H1 (cell line): Measurements from ENCODE around the gene MILR1. TPM values are rescaled to one million over a fixed set of nuclear protein-coding genes. Genes with fewer than 3 reads are reported as not detected.

Experiments
- CTCF ChIA-PET: fragments of 300-600 bp; sonication (Branson Sonifier 250); formaldehyde crosslinking; loops from one replicate; lab custom pipeline; 2021; ENCODE audit not compliant: partially characterized antibody; lab: Charles Lee
- POLR2A ChIA-PET: fragments of 300-600 bp; sonication (Branson Sonifier 250); formaldehyde crosslinking; loops from one replicate; lab custom pipeline; 2021; ENCODE audit warnings: inconsistent platforms; ENCODE audit not compliant: partially characterized antibody; lab: Charles Lee
- DNase-seq, 2 experiments: peaks; one replicate each; pipeline versions ENCODE4 v3.0.0 to v3.0.0-alpha.2; 2010 to 2022; ENCODE audit warnings: low spot score in 2 of 2, low read depth in 1 of 2, mixed read lengths in 1 of 2
- FAIRE-seq: peaks from 2 replicates; lab custom pipeline; 2011; peaks lifted over from hg19 to GRCh38; lab: Jason Lieb, UNC
- H2AFZ ChIP-seq: 2 replicates; pipeline ENCODE4 v1.8.1; 2012; ENCODE audit warnings: low read length, inconsistent platforms
- H2AK5ac ChIP-seq: 2 replicates; pipeline ENCODE4 v1.6.1; 2013; ENCODE audit warnings: low read depth, low read length
- H2BK120ac ChIP-seq: replicated peaks from 2 replicates; pipeline ENCODE3; 2013; ENCODE audit warnings: low read depth, low read length, inconsistent platforms
- H2BK12ac ChIP-seq: 2 replicates; pipeline ENCODE4 v1.6.1; 2013; ENCODE audit warnings: low read depth, low read length
- H2BK15ac ChIP-seq: 2 replicates; pipeline ENCODE4 v1.6.1; 2013; ENCODE audit warnings: low read length
- H2BK20ac ChIP-seq: 2 replicates; pipeline ENCODE4 v1.6.1; 2013; ENCODE audit warnings: low read length
- H2BK5ac ChIP-seq: 2 replicates; pipeline ENCODE4 v1.6.1; 2013; ENCODE audit warnings: low read depth, low read length
- H3K14ac ChIP-seq: 2 replicates; pipeline ENCODE4 v1.6.1; 2013; ENCODE audit warnings: inconsistent platforms; ENCODE audit not compliant: insufficient read length
- H3K18ac ChIP-seq: 2 replicates; pipeline ENCODE4 v1.6.1; 2013; ENCODE audit warnings: low read length; ENCODE audit errors: extremely low read depth
- H3K23ac ChIP-seq: 2 replicates; pipeline ENCODE4 v1.6.1; 2013; ENCODE audit warnings: inconsistent platforms; ENCODE audit not compliant: insufficient read length
- H3K23me2 ChIP-seq: 2 replicates; pipeline ENCODE4 v1.6.1; 2013; ENCODE audit warnings: low read depth, low read length
- H3K27ac ChIP-seq: 2 replicates; pipeline ENCODE4 v1.6.1; 2011; ENCODE audit warnings: low read depth, low read length, inconsistent platforms
- H3K27me3 ChIP-seq, 4 experiments: replicated peaks in 1 of 4; 1 replicate in 1 of 4; 2 replicates in 3 of 4; pipeline versions ENCODE4 v1.6.1 to v1.8.1; 2011 to 2013; ENCODE audit warnings: low read length in 3 of 4, mild to moderate bottlenecking in 3 of 4, inconsistent platforms in 2 of 4, mixed read lengths in 2 of 4, moderate library complexity in 1 of 4; ENCODE audit not compliant: control insufficient read depth in 3 of 4, insufficient read depth in 3 of 4; ENCODE audit errors: extremely low read depth in 1 of 4
- H3K36me3 ChIP-seq, 4 experiments: 2 replicates each; pipeline versions ENCODE4 v1.6.1 to v1.8.1; 2011 to 2013; ENCODE audit warnings: mild to moderate bottlenecking in 4 of 4, low read length in 3 of 4, moderate library complexity in 2 of 4, control low read depth in 1 of 4, inconsistent platforms in 1 of 4; ENCODE audit not compliant: insufficient read depth in 4 of 4, control insufficient read depth in 2 of 4
- H3K4ac ChIP-seq: replicated peaks from 2 replicates; pipeline ENCODE3; 2013; ENCODE audit warnings: low read length, low read depth, mixed read lengths, inconsistent platforms; ENCODE audit not compliant: insufficient read length
- H3K4me1 ChIP-seq, 4 experiments: replicated peaks in 1 of 4; 1 replicate in 1 of 4; 2 replicates in 3 of 4; pipeline versions ENCODE4 v1.6.1 to v1.8.1; 2011 to 2013; ENCODE audit warnings: low read length in 3 of 4, inconsistent platforms in 2 of 4, mixed read lengths in 1 of 4; ENCODE audit not compliant: insufficient read depth in 4 of 4, control insufficient read depth in 3 of 4
- H3K4me2 ChIP-seq, 2 experiments: 2 replicates each; pipeline versions ENCODE4 v1.6.1 to v1.8.1; 2011 to 2013; ENCODE audit warnings: low read depth in 2 of 2, low read length in 2 of 2, control low read depth in 1 of 2, inconsistent platforms in 1 of 2, mild to moderate bottlenecking in 1 of 2; ENCODE audit not compliant: insufficient read depth in 1 of 2
- H3K4me3 ChIP-seq, 4 experiments: fragments of 200-600, 300-600 bp in 1 of 4; sonication (generic), shearing (Covaris generic), sonication (Bioruptor Twin) in 1 of 4; 2 replicates each; pipeline versions ENCODE4 v1.5.1 to v1.8.1; 2011 to 2016; ENCODE audit warnings: low read length in 4 of 4, low read depth in 3 of 4, control low read depth in 2 of 4, inconsistent platforms in 2 of 4, mild to moderate bottlenecking in 2 of 4, mixed read lengths in 1 of 4, moderate library complexity in 1 of 4; ENCODE audit not compliant: insufficient read depth in 2 of 4; ENCODE audit errors: extremely low read depth in 1 of 4
- H3K56ac ChIP-seq: replicated peaks from 2 replicates; pipeline ENCODE3; 2013; ENCODE audit warnings: low read depth, mild to moderate bottlenecking, mixed read lengths, low read length, inconsistent platforms; ENCODE audit not compliant: insufficient read length
- H3K79me1 ChIP-seq: 2 replicates; pipeline ENCODE4 v1.6.1; 2013; ENCODE audit warnings: low read depth, low read length, control low read depth
- H3K79me2 ChIP-seq, 2 experiments: 2 replicates each; pipeline versions ENCODE4 v1.6.1 to v1.8.1; 2012 to 2013; ENCODE audit warnings: low read length in 2 of 2, mild to moderate bottlenecking in 2 of 2, inconsistent platforms in 1 of 2; ENCODE audit not compliant: insufficient read depth in 2 of 2, control insufficient read depth in 1 of 2
- H3K9ac ChIP-seq, 4 experiments: replicated peaks in 1 of 4; 1 replicate in 1 of 4; 2 replicates in 3 of 4; pipeline versions ENCODE4 v1.6.1 to v1.8.1; 2011 to 2013; ENCODE audit warnings: low read depth in 3 of 4, low read length in 3 of 4, control low read depth in 2 of 4, mild to moderate bottlenecking in 2 of 4, moderate library complexity in 2 of 4, inconsistent platforms in 1 of 4; ENCODE audit errors: extremely low read depth in 1 of 4
- H3K9me3 ChIP-seq, 2 experiments: 2 replicates each; pipeline versions ENCODE4 v1.6.1 to v1.8.1; 2012 to 2013; ENCODE audit warnings: mild to moderate bottlenecking in 2 of 2, moderate library complexity in 2 of 2, control low read depth in 1 of 2, inconsistent platforms in 1 of 2, low read depth in 1 of 2, low read length in 1 of 2, mixed read lengths in 1 of 2; ENCODE audit not compliant: insufficient read depth in 2 of 2
- H4K20me1 ChIP-seq, 2 experiments: replicated peaks in 1 of 2; 2 replicates each; pipeline versions ENCODE3 to v1.8.1; 2011 to 2013; ENCODE audit warnings: inconsistent platforms in 2 of 2, low read length in 2 of 2, mild to moderate bottlenecking in 1 of 2; ENCODE audit not compliant: insufficient read depth in 2 of 2, control insufficient read depth in 1 of 2
- H4K5ac ChIP-seq: 2 replicates; pipeline ENCODE4 v1.6.1; 2013; ENCODE audit warnings: low read length, low read depth, mixed read lengths, inconsistent platforms; ENCODE audit not compliant: insufficient read length
- H4K8ac ChIP-seq: 2 replicates; pipeline ENCODE4 v1.8.0; 2013; ENCODE audit warnings: mild to moderate bottlenecking, moderate library complexity, low read length, inconsistent platforms; ENCODE audit not compliant: insufficient read depth; ENCODE audit errors: extremely low read depth
- H4K91ac ChIP-seq: replicated peaks from 2 replicates; pipeline ENCODE3; 2013; ENCODE audit warnings: low read length, mixed read lengths, inconsistent platforms; ENCODE audit not compliant: insufficient read length
- CBX8 ChIP-seq: fragments of 300-800, 300-1000 bp; sonication (generic); IDR thresholded peaks from 2 replicates; pipeline ENCODE4 v1.7.1; 2016; ENCODE audit warnings: low read depth, low read length, borderline replicate concordance
- CHD1 ChIP-seq: IDR thresholded peaks from 2 replicates; pipeline ENCODE4 v1.6.1; 2012; ENCODE audit warnings: low read depth, low read length, improper control_type of control experiment
- EGR1 ChIP-seq: IDR thresholded peaks from 2 replicates; pipeline ENCODE4 v1.6.1; 2011; ENCODE audit warnings: low read depth, low read length, borderline replicate concordance
- EP300 ChIP-seq, 2 experiments: IDR thresholded peaks; 1 replicate in 1 of 2; 2 replicates in 1 of 2; pipeline ENCODE4 v1.6.1; 2011 to 2012; ENCODE audit warnings: low read depth in 2 of 2, low read length in 2 of 2, mild to moderate bottlenecking in 2 of 2, borderline replicate concordance in 1 of 2, inconsistent platforms in 1 of 2, moderate library complexity in 1 of 2
- FOSL1 ChIP-seq: IDR thresholded peaks from 2 replicates; pipeline ENCODE4 v1.6.1; 2011; ENCODE audit warnings: mild to moderate bottlenecking, low read depth, low read length, moderate library complexity; ENCODE audit not compliant: insufficient read depth
- JUN ChIP-seq: IDR thresholded peaks from 2 replicates; pipeline ENCODE4 v1.6.1; 2011; ENCODE audit warnings: low read depth, mild to moderate bottlenecking, improper control_type of control experiment, low read length
- KDM4A ChIP-seq: IDR thresholded peaks from one replicate; pipeline ENCODE4 v1.7.1; 2012; ENCODE audit warnings: low read depth, mild to moderate bottlenecking, moderate library complexity, low read length, inconsistent platforms; ENCODE audit not compliant: severe bottlenecking
- POLR2A ChIP-seq, 2 experiments: IDR thresholded peaks; 1 replicate in 1 of 2; 2 replicates in 1 of 2; pipeline ENCODE4 v1.6.1; 2011; ENCODE audit warnings: low read depth in 2 of 2, low read length in 2 of 2, mild to moderate bottlenecking in 2 of 2; ENCODE audit errors: control extremely low read depth in 1 of 2
- POU5F1 ChIP-seq: IDR thresholded peaks from 2 replicates; pipeline ENCODE4 v1.6.1; 2011; ENCODE audit warnings: low read depth, mild to moderate bottlenecking, low read length, moderate library complexity
- SUZ12 ChIP-seq: fragments of 200-600 bp; sonication (generic); IDR thresholded peaks from 2 replicates; pipeline ENCODE4 v1.6.1; 2012; ENCODE audit warnings: mild to moderate bottlenecking, inconsistent platforms, low read length, moderate library complexity, mixed read lengths
- TBP ChIP-seq: IDR thresholded peaks from 2 replicates; pipeline ENCODE4 v1.6.1; 2011; ENCODE audit warnings: low read depth, low read length, improper control_type of control experiment
- USF2 ChIP-seq: IDR thresholded peaks from 2 replicates; pipeline ENCODE4 v1.6.1; 2011; ENCODE audit warnings: low read length, improper control_type of control experiment
- WGBS, 2 experiments: shearing (Covaris generic) in 1 of 2; methylation state at CpG; one replicate each; pipeline versions ENCODE4 v1.1.6 to v1.1.7; 2013 to 2015; ENCODE audit warnings: low lambda C conversion rate in 2 of 2, mixed read lengths in 2 of 2, inconsistent platforms in 1 of 2, low coverage in 1 of 2, missing lambda C conversion rate in 1 of 2; ENCODE audit not compliant: insufficient replicate concordance in 2 of 2, insufficient coverage in 1 of 2, insufficient read length in 1 of 2; ENCODE audit errors: extremely low coverage in 1 of 2, missing lambda C conversion rate in 1 of 2; 5-methylcytosine and 5-hydroxymethylcytosine counted together
- polyA plus RNA-seq, 7 experiments: library from polyadenylated mRNA; depleted of rRNA in 3 of 7; stranded (reverse) in 5 of 7; unstranded in 2 of 7; fragments of >200 nt in 5 of 7; fragments of 200-250 nt in 2 of 7; gene quantifications; 1 replicate in 5 of 7; 2 replicates in 1 of 7; 4 replicates in 1 of 7; pipeline versions ENCODE4 v1.2.1 to v1.2.3, GENCODE V29; 2011 to 2013; ENCODE audit warnings: missing spikeins in 2 of 7, mixed read lengths in 2 of 7
- total RNA-seq: library from RNA; stranded (reverse); fragmentation: NEBNext Ultra II Directional; extraction: Animal tissue kit (Norgen Biotek cat#: 25700); gene quantifications from 2 replicates; pipeline ENCODE4 v1.2.1, GENCODE V29; 2021
- TF ChIP-seq, protein P1 (sequence below): IDR thresholded peaks from 2 replicates; pipeline ENCODE4 v1.6.1; 2011; ENCODE audit warnings: low read depth, mild to moderate bottlenecking, low read length; ENCODE audit not compliant: insufficient read depth

Gene MILR1
- total and polyA plus RNA-seq, 2 of the 8 experiments (the other 6 are each of a cell fraction or from before 2014, with no cell fraction given) = not detected

DNA sequence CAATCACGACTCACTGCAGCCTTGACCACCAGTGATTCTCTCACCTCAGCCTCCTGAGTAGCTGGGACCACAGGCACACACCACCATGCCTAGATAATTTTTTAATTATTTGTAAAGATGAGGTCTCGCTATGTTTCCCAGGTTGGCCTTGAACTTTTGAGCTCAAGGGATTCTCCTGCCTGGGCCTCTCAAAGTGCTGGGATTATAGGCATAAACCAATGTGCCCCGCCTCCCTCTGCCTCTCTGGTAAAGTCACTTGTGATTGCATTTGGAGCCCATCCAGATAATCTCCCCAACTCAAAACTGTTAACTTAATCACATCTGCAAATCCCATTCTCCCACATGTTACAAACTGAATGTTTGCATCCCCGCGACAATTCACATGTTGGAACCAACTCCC is 46.4 kb upstream of the MILR1 start:
- H3K27ac ChIP-seq = no peak overlapping the region
- no peaks in the 10 kb centered on the region for H3K79me2 ChIP-seq
- H4K20me1 ChIP-seq = no peaks in the 10 kb centered on the region
- H3K18ac ChIP-seq = no peak overlapping the region
- no peak overlapping the region for H2AK5ac ChIP-seq
- H2BK15ac ChIP-seq = no peak overlapping the region
- no peak overlapping the region for H3K4me3 ChIP-seq
- 91% methylated on average over 5 of the region's 5 CpGs; no CpG with 5 or more reads in 1 of the 2 experiments for WGBS, 2 experiments
- H4K8ac ChIP-seq = no peak overlapping the region
- H3K56ac ChIP-seq = no peak overlapping the region
- no peak overlapping the region for H2BK120ac ChIP-seq
- H3K9me3 ChIP-seq = no peaks in the 10 kb centered on the region
- 0 out of 7 replicates have a peak, but pooled peaks cover 0 to 2% (median 0%) of the 10 kb centered on the region in 4 experiments for H3K4me1 ChIP-seq
- H3K14ac ChIP-seq = no peak overlapping the region
- no peak for FAIRE-seq
- H3K9ac ChIP-seq = no peak overlapping the region
- ChIA-PET POLR2A (interaction anchor here (1.3 kb wide), 1 partner anchor 10 kb away, joined by 3 read pairs; no protein-coding TSS in a partner anchor), CTCF (interaction anchor here (0.8 to 2.4 kb wide), 2 partner anchors 10 to 17 kb away, joined by 3 to 9 read pairs; no protein-coding TSS in a partner anchor)
- H2BK12ac ChIP-seq = no peak overlapping the region
- H3K4ac ChIP-seq = no peak overlapping the region
- no peaks in the 10 kb centered on the region for H3K79me1 ChIP-seq
- DNase-seq = no peak
- H3K36me3 ChIP-seq = no peaks in the 10 kb centered on the region
- H4K91ac ChIP-seq = no peak overlapping the region
- H3K4me2 ChIP-seq = no peak overlapping the region
- H4K5ac ChIP-seq = no peak overlapping the region
- no peak overlapping the region for H2AFZ ChIP-seq
- H3K23ac ChIP-seq = no peak overlapping the region
- no peak overlapping the region for H2BK20ac ChIP-seq
- no peaks in the 10 kb centered on the region for H3K23me2 ChIP-seq
- no peaks in the 10 kb centered on the region; a peak in 2 of 7 replicates for H3K27me3 ChIP-seq
- no peak overlapping the region for H2BK5ac ChIP-seq
- TF ChIP-seq EP300 (IDR thresholded peaks at IDR 0.05; ENCODE audit: borderline replicate concordance in 1 of 2, low read depth in 2 of 2, low read length in 2 of 2) (no peak), FOSL1 (no peak), USF2 (no peak), POLR2A (IDR thresholded peaks at IDR 0.05; ENCODE audit: control extremely low read depth in 1 of 2, low read depth in 2 of 2, low read length in 2 of 2) (no peak), CHD1 (no peak), JUN (no peak), CBX8 (no peak), TBP (no peak), EGR1 (no peak), KDM4A (no peak), SUZ12 (no peak), POU5F1 (no peak)
- TF ChIP-seq, protein P1, sequence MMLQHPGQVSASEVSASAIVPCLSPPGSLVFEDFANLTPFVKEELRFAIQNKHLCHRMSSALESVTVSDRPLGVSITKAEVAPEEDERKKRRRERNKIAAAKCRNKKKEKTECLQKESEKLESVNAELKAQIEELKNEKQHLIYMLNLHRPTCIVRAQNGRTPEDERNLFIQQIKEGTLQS = no peak
